Prostate gland (tissue), 2 donors: ENCODE data around the gene NDOR1.

Source experiments
- CTCF ChIP-seq, 4 experiments: fragments of 200-600 bp in 2 of 4; fragments of 450-650 bp in 2 of 4; sonication (generic) in 2 of 4; IDR thresholded peaks; 1 replicate in 3 of 4; 2 replicates in 1 of 4; pipeline ENCODE4 v1.5.1; 2016 to 2019; ENCODE audit warnings: antibody characterized with exemption in 4 of 4, mild to moderate bottlenecking in 2 of 4, moderate library complexity in 2 of 4
- POLR2A ChIP-seq: fragments of 450-650 bp; IDR thresholded peaks from one replicate; pipeline ENCODE4 v1.6.1; 2016; ENCODE audit warnings: antibody characterized with exemption, mild to moderate bottlenecking
- POLR2AphosphoS5 ChIP-seq: sonication (generic); formaldehyde crosslinking; IDR thresholded peaks from one replicate; pipeline ENCODE4 v1.6.1; 2017; ENCODE audit warnings: antibody characterized with exemption

- TF ChIP-seq POLR2AphosphoS5 (no peak), CTCF (IDR thresholded peaks at IDR 0.05) (no peak), POLR2A (no peak)
Measured at GRCh38 chr9:137221095-137221505, 15.6 kb downstream of the NDOR1 start.
